ENCODE measurements around the gene RUNX2.
"Not testable (repeated sequence)": the region's sequence is repeated elsewhere in the genome, so short reads cannot be mapped to it uniquely, and the experiment has no call there.

RUNX2 gene

DNA sequence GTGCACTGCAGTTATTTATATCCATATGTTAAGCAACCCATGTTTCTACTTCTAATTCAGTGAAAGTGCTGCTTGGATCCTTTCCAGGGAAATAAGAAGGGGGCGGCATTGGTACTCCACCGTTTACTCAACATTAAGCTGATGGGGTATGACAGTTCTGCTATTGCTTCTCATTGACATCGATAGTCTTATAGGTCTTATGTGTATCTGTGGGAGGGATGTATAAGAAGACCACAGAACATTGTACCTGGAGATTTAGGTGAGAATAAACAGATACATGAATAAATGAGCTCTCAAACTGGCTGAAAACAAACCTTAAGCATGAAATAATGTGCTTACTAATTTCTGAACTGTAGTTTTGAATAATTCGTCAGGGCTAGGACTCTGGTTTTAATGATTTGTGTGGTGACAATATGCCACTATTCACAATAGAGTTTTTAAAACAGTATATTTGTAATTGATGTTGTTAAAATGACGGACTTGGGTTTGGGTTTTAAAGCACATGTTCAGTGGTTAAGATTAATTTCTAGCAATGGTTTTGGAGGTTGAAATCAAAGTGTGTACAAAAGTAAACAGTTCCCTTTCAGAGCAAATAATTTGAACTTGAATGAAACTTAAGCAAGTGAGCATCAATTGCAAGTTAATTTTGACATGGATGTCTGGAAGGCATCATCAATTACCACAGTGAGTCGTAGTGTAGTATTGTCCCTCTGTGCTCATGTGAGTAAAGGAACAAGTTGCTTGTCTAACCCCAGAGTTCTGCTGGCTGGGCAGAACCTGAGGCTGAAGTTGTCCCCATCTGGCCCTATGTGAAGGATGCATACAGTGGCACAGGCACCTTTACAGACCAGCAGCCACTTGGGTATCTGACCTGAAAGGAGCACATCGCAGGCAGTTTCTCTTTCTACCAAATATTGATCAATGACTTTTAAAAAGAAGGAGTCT, 134.3 kb downstream of the RUNX2 start:
- ATAC-seq (ENCODE audit: low read depth), result no peak
- H3K4me1 ChIP-seq (ENCODE audit: insufficient read depth, poor library complexity, severe bottlenecking), result peaks cover 4% of the 10 kb centered on the region
- no peak overlapping the region for H3K27ac ChIP-seq (ENCODE audit: poor library complexity, severe bottlenecking)
- no peaks in the 10 kb centered on the region for H3K27me3 ChIP-seq (ENCODE audit: insufficient read depth, poor library complexity, severe bottlenecking)
- no peak for DNase-seq (ENCODE audit: low spot score)
- H3K4me3 ChIP-seq (ENCODE audit: severe bottlenecking), result no peak overlapping the region
- H3K9me3 ChIP-seq (ENCODE audit: severe bottlenecking), result no peaks in the 10 kb centered on the region
- TF ChIP-seq, protein P1, sequence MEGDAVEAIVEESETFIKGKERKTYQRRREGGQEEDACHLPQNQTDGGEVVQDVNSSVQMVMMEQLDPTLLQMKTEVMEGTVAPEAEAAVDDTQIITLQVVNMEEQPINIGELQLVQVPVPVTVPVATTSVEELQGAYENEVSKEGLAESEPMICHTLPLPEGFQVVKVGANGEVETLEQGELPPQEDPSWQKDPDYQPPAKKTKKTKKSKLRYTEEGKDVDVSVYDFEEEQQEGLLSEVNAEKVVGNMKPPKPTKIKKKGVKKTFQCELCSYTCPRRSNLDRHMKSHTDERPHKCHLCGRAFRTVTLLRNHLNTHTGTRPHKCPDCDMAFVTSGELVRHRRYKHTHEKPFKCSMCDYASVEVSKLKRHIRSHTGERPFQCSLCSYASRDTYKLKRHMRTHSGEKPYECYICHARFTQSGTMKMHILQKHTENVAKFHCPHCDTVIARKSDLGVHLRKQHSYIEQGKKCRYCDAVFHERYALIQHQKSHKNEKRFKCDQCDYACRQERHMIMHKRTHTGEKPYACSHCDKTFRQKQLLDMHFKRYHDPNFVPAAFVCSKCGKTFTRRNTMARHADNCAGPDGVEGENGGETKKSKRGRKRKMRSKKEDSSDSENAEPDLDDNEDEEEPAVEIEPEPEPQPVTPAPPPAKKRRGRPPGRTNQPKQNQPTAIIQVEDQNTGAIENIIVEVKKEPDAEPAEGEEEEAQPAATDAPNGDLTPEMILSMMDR (IDR thresholded peaks at IDR 0.05; ENCODE audit: poor library complexity, severe bottlenecking), result no peak
- no peaks in the 10 kb centered on the region for H3K36me3 ChIP-seq (ENCODE audit: low read depth)

DNA sequence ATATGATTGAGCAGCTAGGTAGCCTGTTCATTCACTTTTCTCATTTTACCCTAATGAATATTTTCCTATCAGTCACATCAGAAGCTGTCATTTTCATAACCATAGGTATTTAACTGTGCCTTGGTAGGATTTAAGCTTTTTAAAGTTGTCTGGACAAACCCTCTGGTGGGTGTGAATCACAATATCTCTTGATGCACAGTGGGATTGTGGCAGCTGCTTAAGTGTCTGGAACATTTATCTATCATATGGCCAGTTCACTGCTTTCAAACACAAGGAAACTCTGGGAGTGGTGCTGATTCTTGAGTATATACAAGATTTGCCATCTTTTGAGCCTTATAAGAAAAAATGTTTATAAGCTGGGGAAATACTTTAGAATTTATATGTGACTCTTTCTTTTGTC, 136.6 kb downstream of the RUNX2 start:
- H3K4me1 ChIP-seq (ENCODE audit: insufficient read depth, poor library complexity, severe bottlenecking), result peaks cover 4% of the 10 kb centered on the region
- no peaks in the 10 kb centered on the region for H3K9me3 ChIP-seq (ENCODE audit: severe bottlenecking)
- ATAC-seq (ENCODE audit: low read depth) (no peak), DNase-seq (ENCODE audit: low spot score) (no peak)
- H3K4me3 ChIP-seq (ENCODE audit: severe bottlenecking), result no peak overlapping the region
- H3K36me3 ChIP-seq (ENCODE audit: low read depth), result peaks cover 9% of the 10 kb centered on the region; the same call in 1 of the 2 replicates
- no peak overlapping the region for H3K27ac ChIP-seq (ENCODE audit: poor library complexity, severe bottlenecking)
- no peaks in the 10 kb centered on the region for H3K27me3 ChIP-seq (ENCODE audit: insufficient read depth, poor library complexity, severe bottlenecking)
- TF ChIP-seq, protein P1 (IDR thresholded peaks at IDR 0.05; ENCODE audit: poor library complexity, severe bottlenecking), result no peak

DNA sequence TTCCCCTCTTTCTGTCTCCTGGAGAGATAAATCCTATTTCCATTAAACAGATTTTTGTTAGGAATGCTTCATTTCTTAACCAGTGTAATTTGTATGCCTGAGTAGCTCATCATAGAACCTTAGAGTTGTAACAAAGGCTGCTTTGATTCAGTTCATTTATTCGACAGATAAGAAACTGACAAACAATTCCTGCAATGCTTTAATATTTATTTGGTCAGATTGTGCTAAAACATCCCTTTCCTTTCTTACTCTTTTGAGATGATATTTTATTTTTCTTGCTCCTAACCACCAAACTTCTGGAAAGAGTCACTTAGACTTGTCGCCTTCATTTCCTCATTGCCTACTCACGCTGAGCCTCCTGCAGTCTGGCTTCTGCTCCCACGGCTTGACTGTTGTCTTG, 138.6 kb downstream of the RUNX2 start:
- DNase-seq (ENCODE audit: low spot score) (no peak), ATAC-seq (ENCODE audit: low read depth) (no peak)
- Histone ChIP-seq H3K27ac (ENCODE audit: poor library complexity, severe bottlenecking) (no peak overlapping the region), H3K27me3 (ENCODE audit: insufficient read depth, poor library complexity, severe bottlenecking) (no peaks in the 10 kb centered on the region), H3K9me3 (ENCODE audit: severe bottlenecking) (no peaks in the 10 kb centered on the region), H3K36me3 (ENCODE audit: low read depth) (peaks cover 15% of the 10 kb centered on the region), H3K4me3 (ENCODE audit: severe bottlenecking) (no peak overlapping the region), H3K4me1 (ENCODE audit: insufficient read depth, poor library complexity, severe bottlenecking) (peaks cover 2% of the 10 kb centered on the region)
- TF ChIP-seq, protein P1 (IDR thresholded peaks at IDR 0.05; ENCODE audit: poor library complexity, severe bottlenecking), result no peak

- H3K36me3 ChIP-seq (ENCODE audit: low read depth), result peaks cover 15% of the 10 kb centered on the region
- not testable (repeated sequence) for H3K9me3 ChIP-seq (ENCODE audit: severe bottlenecking); ATAC-seq (ENCODE audit: low read depth); H3K27ac ChIP-seq (ENCODE audit: poor library complexity, severe bottlenecking); H3K4me1 ChIP-seq (ENCODE audit: insufficient read depth, poor library complexity, severe bottlenecking); DNase-seq (ENCODE audit: low spot score); H3K27me3 ChIP-seq (ENCODE audit: insufficient read depth, poor library complexity, severe bottlenecking); H3K4me3 ChIP-seq (ENCODE audit: severe bottlenecking)
These were observed 139.3 kb downstream of the RUNX2 start for GRCh38 chr6:45467417-45467816.

DNA sequence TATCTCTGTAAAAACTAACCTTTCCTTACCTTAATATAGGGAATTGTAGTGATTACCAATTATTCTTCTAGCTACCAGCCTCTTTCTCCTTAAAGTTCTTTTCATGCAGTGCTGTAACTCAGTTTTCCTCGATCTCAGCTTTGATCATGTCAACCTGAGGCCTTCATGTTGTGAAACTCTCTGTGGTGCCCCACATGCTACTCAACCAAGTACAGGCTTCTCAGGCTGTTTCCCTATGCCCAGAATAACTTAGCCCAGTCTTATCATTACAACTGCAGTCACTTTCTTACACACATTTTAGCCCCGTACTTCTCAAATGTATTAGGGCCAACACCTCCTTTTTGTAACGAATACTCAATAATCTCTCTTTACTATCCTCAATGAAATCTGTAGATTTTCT, 139.7 kb downstream of the RUNX2 start:
- TF ChIP-seq, protein P1 (IDR thresholded peaks at IDR 0.05; ENCODE audit: poor library complexity, severe bottlenecking), result no peak
- H3K27me3 ChIP-seq (ENCODE audit: insufficient read depth, poor library complexity, severe bottlenecking), result no peaks in the 10 kb centered on the region
- no peaks in the 10 kb centered on the region for H3K4me1 ChIP-seq (ENCODE audit: insufficient read depth, poor library complexity, severe bottlenecking)
- no peak overlapping the region for H3K4me3 ChIP-seq (ENCODE audit: severe bottlenecking)
- DNase-seq (ENCODE audit: low spot score) (no peak), ATAC-seq (ENCODE audit: low read depth) (no peak)
- H3K9me3 ChIP-seq (ENCODE audit: severe bottlenecking), result no peaks in the 10 kb centered on the region
- no peak overlapping the region for H3K27ac ChIP-seq (ENCODE audit: poor library complexity, severe bottlenecking)
- peaks cover 15% of the 10 kb centered on the region for H3K36me3 ChIP-seq (ENCODE audit: low read depth)

Data from RWPE2 (cell line).